ENCODE data around the gene FAM180A.

DNA sequence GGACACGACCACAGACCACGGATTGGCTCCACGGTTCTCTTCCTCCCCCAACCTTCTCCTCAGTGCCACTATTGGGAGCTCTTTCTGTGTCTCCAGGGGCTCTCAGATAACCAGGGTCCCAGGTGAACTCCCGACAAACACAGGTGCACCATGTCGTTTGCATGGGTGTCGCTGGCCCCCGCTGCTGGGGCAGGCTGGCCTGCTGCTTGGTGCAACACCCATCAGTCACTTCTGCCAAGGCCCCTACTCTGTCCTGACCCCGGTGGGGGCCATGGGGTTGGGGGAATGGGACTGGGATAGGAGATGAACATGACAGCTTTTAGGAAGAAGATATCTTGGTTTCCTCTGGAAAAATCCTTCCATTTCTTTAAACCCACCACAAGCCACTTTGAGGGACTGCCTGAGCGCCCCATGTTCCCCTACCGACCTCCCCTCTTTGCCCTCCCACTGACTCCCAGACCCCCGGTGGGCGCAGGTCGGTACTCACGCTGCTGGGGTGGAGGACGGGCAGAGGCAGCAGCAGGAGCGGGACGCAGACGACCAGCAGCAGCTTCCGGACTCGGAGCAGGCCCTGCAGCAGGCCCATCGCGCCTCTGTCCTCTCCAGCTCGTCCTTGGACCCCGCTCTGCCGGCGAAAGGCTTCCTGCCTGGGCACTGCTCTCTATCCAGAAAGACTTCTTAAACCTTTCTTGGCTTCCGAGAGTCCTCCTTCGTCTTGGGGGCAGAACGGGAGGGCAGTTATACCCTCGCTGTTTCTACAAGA, 21.5 kb downstream of the FAM180A start:
- TF ChIP-seq, protein P1, sequence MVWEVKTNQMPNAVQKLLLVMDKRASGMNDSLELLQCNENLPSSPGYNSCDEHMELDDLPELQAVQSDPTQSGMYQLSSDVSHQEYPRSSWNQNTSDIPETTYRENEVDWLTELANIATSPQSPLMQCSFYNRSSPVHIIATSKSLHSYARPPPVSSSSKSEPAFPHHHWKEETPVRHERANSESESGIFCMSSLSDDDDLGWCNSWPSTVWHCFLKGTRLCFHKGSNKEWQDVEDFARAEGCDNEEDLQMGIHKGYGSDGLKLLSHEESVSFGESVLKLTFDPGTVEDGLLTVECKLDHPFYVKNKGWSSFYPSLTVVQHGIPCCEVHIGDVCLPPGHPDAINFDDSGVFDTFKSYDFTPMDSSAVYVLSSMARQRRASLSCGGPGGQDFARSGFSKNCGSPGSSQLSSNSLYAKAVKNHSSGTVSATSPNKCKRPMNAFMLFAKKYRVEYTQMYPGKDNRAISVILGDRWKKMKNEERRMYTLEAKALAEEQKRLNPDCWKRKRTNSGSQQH (CRISPR knock-in tag; IDR thresholded peaks at IDR 0.05) = no peak
- TF ChIP-seq BHLHE40 (IDR thresholded peaks at IDR 0.05; ENCODE audit: low read length) (no peak), EZH2 (IDR thresholded peaks at IDR 0.05; ENCODE audit: borderline replicate concordance, low read depth, low read length) (no peak), ZBTB8A (IDR thresholded peaks at IDR 0.05; ENCODE audit: partially characterized antibody) (no peak), HNRNPL (IDR thresholded peaks at IDR 0.05; ENCODE audit: low read depth, low read length) (no peak), MEF2A (IDR thresholded peaks at IDR 0.05; ENCODE audit: control insufficient read depth, low read depth, low read length) (no peak), POLR2A (conservative IDR thresholded peaks at IDR 0.05) (no peak), MAX (CRISPR knock-in tag; IDR thresholded peaks at IDR 0.05) (no peak), ZNF143 (CRISPR knock-in tag; IDR thresholded peaks at IDR 0.05) (no peak), BRF1 (IDR thresholded peaks at IDR 0.05; ENCODE audit: borderline replicate concordance, extremely low read depth, insufficient read length) (no peak)
- TF ChIP-seq, protein P2, sequence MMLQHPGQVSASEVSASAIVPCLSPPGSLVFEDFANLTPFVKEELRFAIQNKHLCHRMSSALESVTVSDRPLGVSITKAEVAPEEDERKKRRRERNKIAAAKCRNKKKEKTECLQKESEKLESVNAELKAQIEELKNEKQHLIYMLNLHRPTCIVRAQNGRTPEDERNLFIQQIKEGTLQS (IDR thresholded peaks at IDR 0.05) = no peak
- TF ChIP-seq, protein P2 (CRISPR knock-in tag; conservative IDR thresholded peaks at IDR 0.05) = no peak
- TF ChIP-seq, protein P3, sequence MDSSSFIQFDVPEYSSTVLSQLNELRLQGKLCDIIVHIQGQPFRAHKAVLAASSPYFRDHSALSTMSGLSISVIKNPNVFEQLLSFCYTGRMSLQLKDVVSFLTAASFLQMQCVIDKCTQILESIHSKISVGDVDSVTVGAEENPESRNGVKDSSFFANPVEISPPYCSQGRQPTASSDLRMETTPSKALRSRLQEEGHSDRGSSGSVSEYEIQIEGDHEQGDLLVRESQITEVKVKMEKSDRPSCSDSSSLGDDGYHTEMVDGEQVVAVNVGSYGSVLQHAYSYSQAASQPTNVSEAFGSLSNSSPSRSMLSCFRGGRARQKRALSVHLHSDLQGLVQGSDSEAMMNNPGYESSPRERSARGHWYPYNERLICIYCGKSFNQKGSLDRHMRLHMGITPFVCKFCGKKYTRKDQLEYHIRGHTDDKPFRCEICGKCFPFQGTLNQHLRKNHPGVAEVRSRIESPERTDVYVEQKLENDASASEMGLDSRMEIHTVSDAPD (CRISPR knock-in tag; IDR thresholded peaks at IDR 0.05) = no peak

All from K562 (cell line).